Amygdala (tissue), 56 donors: ENCODE results near the gene SOHLH1.

ENCODE experiments used
- DNase-seq, 56 donors: peaks; one replicate each; lab custom pipeline; 2025; lab: John Stamatoyannopoulos, UW

SOHLH1 gene

DNA sequence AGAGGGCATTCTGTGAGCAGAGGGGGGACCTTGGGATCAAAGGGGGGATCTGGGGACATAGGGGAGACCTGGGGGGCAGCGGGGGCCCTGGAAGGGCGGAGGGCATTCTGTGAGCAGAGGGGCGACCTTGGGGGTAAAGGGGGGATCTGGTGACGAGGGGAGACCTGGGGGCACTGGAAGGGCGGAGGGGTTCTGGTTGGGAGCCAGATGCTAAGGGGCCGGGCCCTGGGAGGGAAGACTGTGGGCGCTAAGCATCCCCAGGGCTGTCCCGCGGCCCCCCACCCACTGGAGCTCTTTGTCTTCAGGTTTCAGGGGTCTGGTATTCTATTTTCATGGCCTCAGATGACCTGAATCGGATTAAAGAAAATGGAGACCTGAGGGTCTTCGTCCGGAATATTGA, 35.4 kb downstream of the SOHLH1 start:
- no peak for DNase-seq

DNA sequence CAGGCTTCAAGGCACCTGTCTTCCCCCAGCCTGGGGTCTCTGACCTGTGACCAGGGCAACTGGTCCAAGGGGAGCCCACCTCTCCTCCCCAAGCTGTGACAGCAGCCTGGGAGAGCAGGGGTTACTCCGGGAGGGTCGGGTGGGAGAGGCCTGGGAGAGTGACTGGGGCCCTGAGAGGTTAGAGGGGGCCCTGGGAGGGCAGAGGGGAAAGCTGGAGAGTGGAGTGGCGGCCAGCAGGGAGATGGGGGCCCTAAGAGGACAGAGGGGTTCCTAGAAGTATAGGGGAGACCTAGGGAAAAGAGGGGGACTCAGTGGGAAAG, 35.9 kb downstream of the SOHLH1 start:
- no peak for DNase-seq

DNA sequence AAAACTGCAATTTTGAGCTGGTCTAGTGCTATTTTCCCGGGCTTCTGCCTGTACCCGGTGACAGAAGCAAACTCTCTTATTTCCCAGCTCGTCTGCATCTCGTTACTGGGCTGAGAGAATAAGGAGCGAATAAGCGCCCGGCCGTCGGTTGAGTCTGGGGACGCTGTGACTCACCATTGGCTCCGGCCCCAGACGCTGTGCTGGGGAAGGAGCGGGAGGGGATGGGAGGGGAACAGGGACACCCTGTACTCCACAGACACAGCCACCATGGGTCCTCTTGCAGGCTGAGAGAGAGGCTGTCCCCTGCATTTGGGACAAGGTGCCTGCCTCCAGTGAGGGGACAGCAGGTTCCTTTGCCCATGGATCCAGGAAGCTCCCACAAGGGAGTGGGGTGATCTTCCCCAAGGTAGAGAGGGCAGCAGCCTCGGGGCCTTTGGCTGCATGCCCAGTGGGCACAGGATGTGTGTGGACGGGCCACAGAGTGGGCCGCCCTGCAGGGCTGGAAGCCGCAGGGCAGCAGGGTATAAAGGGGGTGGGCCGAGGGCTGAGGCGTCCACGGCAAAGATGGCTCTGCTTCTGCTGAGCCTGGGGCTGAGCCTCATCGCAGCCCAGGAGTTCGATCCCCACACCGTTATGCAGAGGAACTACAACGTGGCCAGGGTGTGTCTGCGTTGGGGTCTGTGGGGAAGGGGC, 36.4 kb downstream of the SOHLH1 start, which contains the start of gene LCN9:
Gene LCN9, plus strand, starts transcription at position 552 of the 693 bp plus-strand sequence. Its CDS starts 13 bp downstream, at position 565.
- DNase-seq = peak in 26 of 56 donors; percentile 4 to 69 (median 36)

GRCh38 chr9:135661816-135662560, 37.3 kb downstream of the SOHLH1 start:
- no peak for DNase-seq

GRCh38 chr9:135660407-135660806, 38.9 kb downstream of the SOHLH1 start:
- DNase-seq = no peak

DNA sequence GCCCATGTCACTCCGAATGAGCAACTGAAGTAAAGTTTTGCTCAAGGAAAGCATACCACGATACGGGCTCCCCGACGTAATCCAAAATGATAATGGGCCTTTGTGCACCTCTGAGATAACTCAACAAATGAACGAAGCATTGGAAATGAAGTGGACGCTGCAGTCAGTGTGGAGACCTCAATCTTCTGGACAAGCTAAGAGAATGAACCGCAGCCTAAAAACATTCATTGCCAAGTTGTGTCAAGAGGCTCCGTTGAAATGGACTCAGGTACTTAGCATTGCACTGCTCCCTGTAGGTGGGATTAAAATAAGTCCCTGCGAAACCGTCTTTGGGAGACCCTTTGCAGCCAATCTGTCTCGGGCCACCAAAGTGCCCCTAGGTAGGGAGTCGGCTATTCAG, 40.0 kb downstream of the SOHLH1 start:
- no peak for DNase-seq

DNA sequence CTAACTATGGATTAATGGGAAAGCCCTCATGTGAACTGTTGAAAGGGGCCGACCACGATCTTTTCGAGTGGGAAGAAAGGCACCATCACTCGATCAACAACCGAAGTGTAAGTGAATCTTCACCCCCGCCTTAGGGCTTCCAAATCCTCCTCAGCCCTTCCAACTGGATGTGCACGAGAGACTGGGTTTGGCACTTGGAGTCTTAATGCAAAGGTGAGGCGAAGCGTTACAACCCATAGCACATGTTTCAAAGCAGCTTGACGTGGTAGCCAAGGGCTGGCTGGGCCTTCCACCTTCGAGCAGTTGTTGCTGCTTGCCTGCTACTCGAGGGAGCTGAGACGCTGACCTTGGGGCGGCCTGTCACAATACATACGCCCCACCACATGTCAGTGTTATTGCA, 41.9 kb downstream of the SOHLH1 start:
- no peak for DNase-seq

GRCh38 chr9:135655317-135655716, 44.0 kb downstream of the SOHLH1 start:
- DNase-seq = no peak

GRCh38 chr9:135650408-135650807, 48.9 kb downstream of the SOHLH1 start:
- DNase-seq = no peak

GRCh38 chr9:135649508-135649907, 49.8 kb downstream of the SOHLH1 start:
- DNase-seq = no peak

- no peak for DNase-seq
These were observed 50.5 kb downstream of the SOHLH1 start for GRCh38 chr9:135648494-135649410.

GRCh38 chr9:135647884-135648283, 51.4 kb downstream of the SOHLH1 start:
- no peak for DNase-seq

DNA sequence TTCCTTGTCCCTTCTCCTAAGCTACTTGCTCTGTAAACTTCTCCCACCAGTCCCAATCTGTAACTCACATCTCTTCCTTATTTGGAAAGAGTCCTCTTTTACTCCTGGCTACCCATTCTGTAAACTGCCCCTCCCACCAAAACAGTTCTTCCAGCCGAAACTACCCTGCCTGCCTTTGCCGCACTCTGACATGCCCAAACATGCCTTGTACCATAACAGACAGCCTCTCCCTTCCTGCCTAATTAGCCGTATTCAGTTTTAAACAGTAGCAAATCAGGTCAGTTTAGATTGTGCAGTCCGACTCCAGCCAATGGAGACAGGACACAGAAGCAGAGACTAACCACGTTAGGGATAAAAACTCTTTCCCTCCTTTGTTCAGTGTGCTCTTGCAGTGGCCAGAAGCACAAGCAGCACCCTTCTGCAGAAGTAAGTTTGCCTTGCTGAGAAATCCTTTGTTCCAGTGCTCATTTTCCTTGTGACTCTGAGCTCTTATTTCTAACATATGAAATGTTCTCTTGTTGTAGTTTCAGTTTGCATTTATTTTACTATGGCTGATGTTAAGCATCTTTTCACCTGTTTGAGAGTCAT, 54.6 kb downstream of the SOHLH1 start:
- no peak for DNase-seq
